HFF-Myc (cell line): Measurements from ENCODE around the gene MYT1.

Experiments used
- DNase-seq: peaks from one replicate; pipeline ENCODE4 v3.0.0-alpha.2; 2011; ENCODE audit warnings: low read depth; ENCODE audit errors: extremely low read depth
- H3K4me3 ChIP-seq: replicated peaks from 2 replicates; pipeline ENCODE4 v1.5.1; 2011; ENCODE audit warnings: low read depth, mild to moderate bottlenecking, control low read depth, low read length
- CTCF ChIP-seq: IDR thresholded peaks from 2 replicates; pipeline ENCODE4 v1.5.1; 2012; ENCODE audit warnings: mild to moderate bottlenecking, low read depth, low read length, control low read depth; ENCODE audit errors: missing control alignments

MYT1 gene

GRCh38 chr20:64260239-64260638 is 96.0 kb downstream of the MYT1 start:
- no peak for TF ChIP-seq CTCF
- no peak overlapping the region for H3K4me3 ChIP-seq

GRCh38 chr20:64261138-64261537 is 96.9 kb downstream of the MYT1 start:
- no peak overlapping the region for H3K4me3 ChIP-seq
- no peak for TF ChIP-seq CTCF
- peak; percentile 73 for DNase-seq

More at GRCh38 chr20:64260239-64260638, 96.0 kb downstream of the MYT1 start:
- DNase-seq: no peak

- no peak for TF ChIP-seq CTCF
- DNase-seq: no peak
- no peak overlapping the region for H3K4me3 ChIP-seq
Observed at GRCh38 chr20:64264091-64264490, 99.8 kb downstream of the MYT1 start.

GRCh38 chr20:64265201-64265600 is 100.9 kb downstream of the MYT1 start:
- TF ChIP-seq CTCF: no peak
- DNase-seq: no peak
- no peak overlapping the region for H3K4me3 ChIP-seq

GRCh38 chr20:64266988-64267387 is 102.7 kb downstream of the MYT1 start:
- H3K4me3 ChIP-seq: no peak overlapping the region
- DNase-seq: no peak
- no peak for TF ChIP-seq CTCF

DNA sequence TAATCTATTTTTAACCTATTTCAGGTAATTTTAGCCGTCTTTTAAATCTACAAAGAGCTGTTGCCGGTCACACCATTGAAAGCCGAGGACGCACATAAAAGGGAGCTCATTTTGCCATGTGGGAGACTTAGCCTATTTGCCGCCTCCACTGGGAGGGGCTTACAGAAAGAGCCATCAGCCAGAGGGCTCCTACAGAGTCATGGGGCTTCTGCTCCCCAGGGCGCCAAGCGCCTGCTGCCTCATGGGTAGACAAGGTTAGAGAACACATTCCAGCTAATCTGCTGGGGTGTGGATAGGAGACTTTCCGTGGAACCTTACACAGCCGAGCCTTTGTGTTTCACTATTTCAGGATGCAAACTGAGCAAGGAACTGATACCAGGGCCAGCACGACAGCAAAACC is 103.9 kb downstream of the MYT1 start:
- DNase-seq: no peak
- TF ChIP-seq CTCF: no peak
- no peak overlapping the region for H3K4me3 ChIP-seq
